Caco-2 (cell line): ENCODE results near the gene KDM3B. TPM values are rescaled to one million over a fixed set of nuclear protein-coding genes. Genes with fewer than 3 reads are reported as not detected.
A peak's percentile ranks its signal among the peaks of the same experiment; 100 is the strongest.

Experiments
- BruUV-seq: library from RNA; stranded (reverse); fragments of 400-500 nt; replicated peaks from 2 replicates; lab custom pipeline; 2021; lab: Mats Ljungman, UMichigan
- CTCF ChIA-PET: fragments of 300-600 bp; sonication (Branson Sonifier 250); formaldehyde crosslinking; loops from one replicate; lab custom pipeline; 2022; ENCODE audit warnings: antibody characterized with exemption; lab: Charles Lee
- POLR2A ChIA-PET: fragments of 300-600 bp; sonication (Branson Sonifier 250); formaldehyde crosslinking; loops from one replicate; lab custom pipeline; 2022; ENCODE audit warnings: antibody characterized with exemption; lab: Charles Lee
- DNase-seq, 2 experiments: peaks; one replicate each; pipeline versions ENCODE4 v3.0.0 to v3.0.0-alpha.2; 2020 to 2022
- H3K27me3 ChIP-seq: replicated peaks from 2 replicates; pipeline ENCODE4 v1.6.0; 2011; ENCODE audit warnings: low read length; ENCODE audit not compliant: control insufficient read depth, insufficient read depth
- H3K36me3 ChIP-seq: 2 replicates; pipeline ENCODE4 v1.5.1; 2011; ENCODE audit warnings: low read length; ENCODE audit not compliant: control insufficient read depth, insufficient read depth
- H3K4me1 ChIP-seq: fragments of 250-450 bp; sonication (Bioruptor Pico); 2 replicates; pipeline ENCODE4 v1.5.1; 2020; ENCODE audit warnings: mild to moderate bottlenecking
- H3K4me3 ChIP-seq: 2 replicates; pipeline ENCODE4 v1.5.1; 2011; ENCODE audit warnings: low read depth, mild to moderate bottlenecking, control low read depth, low read length
- H3K9me3 ChIP-seq: fragments of 250-450 bp; sonication (Bioruptor Pico); 2 replicates; pipeline ENCODE4 v1.5.1; 2020; ENCODE audit warnings: mild to moderate bottlenecking, moderate library complexity
- H3K27ac Mint-ChIP-seq: one replicate; pipeline ENCODE4 v1.8.0; 2022; ENCODE audit warnings: mixed read lengths; ENCODE audit not compliant: unreplicated experiment
- H3K27me3 Mint-ChIP-seq: one replicate; pipeline ENCODE4 v1.8.0; 2022; ENCODE audit warnings: mixed read lengths; ENCODE audit not compliant: insufficient read depth, unreplicated experiment
- H3K36me3 Mint-ChIP-seq: one replicate; pipeline ENCODE4 v1.8.0; 2022; ENCODE audit warnings: mild to moderate bottlenecking, mixed read lengths; ENCODE audit not compliant: insufficient read depth, unreplicated experiment
- H3K4me1 Mint-ChIP-seq: one replicate; pipeline ENCODE4 v1.8.0; 2022; ENCODE audit warnings: low read depth, mixed read lengths; ENCODE audit not compliant: unreplicated experiment
- H3K4me3 Mint-ChIP-seq: one replicate; pipeline ENCODE4 v1.8.0; 2022; ENCODE audit warnings: mild to moderate bottlenecking, moderate library complexity, mixed read lengths; ENCODE audit not compliant: unreplicated experiment
- H3K9me3 Mint-ChIP-seq: one replicate; pipeline ENCODE4 v1.8.0; 2022; ENCODE audit warnings: mixed read lengths; ENCODE audit not compliant: unreplicated experiment
- intact Hi-C: fragments of 100-400 bp; cut with micrococcal nuclease; formaldehyde crosslinking; loops from one replicate; pipeline ENCODE4 v1.10.0; 2022; ENCODE audit not compliant: unreplicated experiment
- total RNA-seq: library from RNA; stranded (reverse); gene quantifications from 2 replicates; pipeline ENCODE4 v1.2.3, GENCODE V29; 2022
- TF ChIP-seq, protein P1 (sequence below), 2 experiments: fragments of 200-600 bp in 1 of 2; IDR thresholded peaks; 1 replicate in 1 of 2; 2 replicates in 1 of 2; pipeline versions ENCODE4 v1.5.1 to v1.8.0; 2011 to 2022; ENCODE audit warnings: antibody characterized with exemption in 1 of 2, control low read depth in 1 of 2, inconsistent platforms in 1 of 2, low read depth in 1 of 2, low read length in 1 of 2, mild to moderate bottlenecking in 1 of 2, moderate library complexity in 1 of 2; ENCODE audit not compliant: insufficient read depth in 1 of 2, severe bottlenecking in 1 of 2, unreplicated experiment in 1 of 2

KDM3B gene
- total RNA-seq, 1 experiment from 2014 or later, result 71.8 TPM

DNA sequence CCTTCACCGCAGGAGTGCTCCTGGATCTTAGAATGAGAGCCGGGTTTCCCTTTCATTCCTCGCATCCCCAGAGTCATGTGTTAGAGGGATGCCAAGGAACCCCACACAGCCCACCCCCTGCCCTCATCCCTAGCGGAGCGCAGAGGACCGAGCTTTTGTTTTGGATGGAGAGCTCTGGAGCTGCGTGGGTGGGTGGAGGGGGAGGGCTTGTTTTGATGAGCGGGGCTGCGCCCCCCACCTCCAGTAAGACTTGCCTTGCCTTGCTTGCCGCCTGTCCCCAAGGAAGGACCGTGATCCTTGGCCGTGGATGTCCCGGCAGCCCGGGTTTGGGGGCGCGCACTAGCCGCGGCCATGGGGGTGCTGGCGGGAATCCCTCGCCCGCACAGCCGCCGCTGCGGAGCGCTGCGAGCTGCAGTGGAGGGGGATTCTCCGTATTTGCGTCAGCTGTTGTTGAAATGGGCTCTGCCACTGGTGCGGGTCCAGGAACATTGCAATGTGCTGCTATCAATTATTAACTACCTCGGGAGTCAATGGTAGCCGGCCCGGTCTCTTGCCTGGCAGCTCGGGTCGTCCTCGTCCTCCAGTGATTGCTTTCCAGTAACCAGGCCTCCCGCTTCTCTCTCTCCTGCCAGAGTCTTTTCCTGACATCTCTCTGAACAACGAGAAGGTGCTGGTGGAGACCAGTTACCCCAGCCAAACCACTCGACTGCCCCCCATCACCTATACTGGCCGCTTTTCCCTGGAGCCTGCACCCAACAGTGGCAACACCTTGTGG, 113.8 kb downstream of the KDM3B start:
- no peaks in the 10 kb centered on the region for H3K9me3 Mint-ChIP-seq
- peak; percentile 64 to 69 for DNase-seq
- Histone ChIP-seq H3K27me3 (no peaks in the 10 kb centered on the region), H3K36me3 (peaks cover 9% of the 10 kb centered on the region), H3K9me3 (no peaks in the 10 kb centered on the region), H3K4me1 (no peaks in the 10 kb centered on the region; the same call in none of the 2 replicates), H3K4me3 (peak overlapping the region; percentile 92)
- TF ChIP-seq, protein P1, sequence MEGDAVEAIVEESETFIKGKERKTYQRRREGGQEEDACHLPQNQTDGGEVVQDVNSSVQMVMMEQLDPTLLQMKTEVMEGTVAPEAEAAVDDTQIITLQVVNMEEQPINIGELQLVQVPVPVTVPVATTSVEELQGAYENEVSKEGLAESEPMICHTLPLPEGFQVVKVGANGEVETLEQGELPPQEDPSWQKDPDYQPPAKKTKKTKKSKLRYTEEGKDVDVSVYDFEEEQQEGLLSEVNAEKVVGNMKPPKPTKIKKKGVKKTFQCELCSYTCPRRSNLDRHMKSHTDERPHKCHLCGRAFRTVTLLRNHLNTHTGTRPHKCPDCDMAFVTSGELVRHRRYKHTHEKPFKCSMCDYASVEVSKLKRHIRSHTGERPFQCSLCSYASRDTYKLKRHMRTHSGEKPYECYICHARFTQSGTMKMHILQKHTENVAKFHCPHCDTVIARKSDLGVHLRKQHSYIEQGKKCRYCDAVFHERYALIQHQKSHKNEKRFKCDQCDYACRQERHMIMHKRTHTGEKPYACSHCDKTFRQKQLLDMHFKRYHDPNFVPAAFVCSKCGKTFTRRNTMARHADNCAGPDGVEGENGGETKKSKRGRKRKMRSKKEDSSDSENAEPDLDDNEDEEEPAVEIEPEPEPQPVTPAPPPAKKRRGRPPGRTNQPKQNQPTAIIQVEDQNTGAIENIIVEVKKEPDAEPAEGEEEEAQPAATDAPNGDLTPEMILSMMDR (IDR thresholded peaks at IDR 0.05; ENCODE audit: insufficient read depth in 1 of 2, low read depth in 1 of 2, low read length in 1 of 2, severe bottlenecking in 1 of 2, unreplicated experiment in 1 of 2), result no peak
- ChIA-PET CTCF (interaction anchor here (0.6 to 2.2 kb wide), 3 partner anchors 17 to 37 kb away, joined by 3 to 8 read pairs (median 3); no protein-coding TSS in a partner anchor), POLR2A (interaction anchor here (0.6 to 2.6 kb wide), 9 partner anchors 17 to 973 kb away, joined by 3 to 42 read pairs (median 6); partner anchors contain the start of genes DNAJC18, ETF1 and HSPA9)
- H3K4me3 Mint-ChIP-seq, result peak overlapping the region; percentile 73
- H3K4me1 Mint-ChIP-seq, result peaks cover 32% of the 10 kb centered on the region
- no TSS peak for BruUV-seq
- H3K27me3 Mint-ChIP-seq, result peaks cover 6% of the 10 kb centered on the region
- intact Hi-C loops, result no loop called here
- H3K36me3 Mint-ChIP-seq, result peaks cover 76% of the 10 kb centered on the region
- H3K27ac Mint-ChIP-seq, result peak overlapping the region; percentile 96

DNA sequence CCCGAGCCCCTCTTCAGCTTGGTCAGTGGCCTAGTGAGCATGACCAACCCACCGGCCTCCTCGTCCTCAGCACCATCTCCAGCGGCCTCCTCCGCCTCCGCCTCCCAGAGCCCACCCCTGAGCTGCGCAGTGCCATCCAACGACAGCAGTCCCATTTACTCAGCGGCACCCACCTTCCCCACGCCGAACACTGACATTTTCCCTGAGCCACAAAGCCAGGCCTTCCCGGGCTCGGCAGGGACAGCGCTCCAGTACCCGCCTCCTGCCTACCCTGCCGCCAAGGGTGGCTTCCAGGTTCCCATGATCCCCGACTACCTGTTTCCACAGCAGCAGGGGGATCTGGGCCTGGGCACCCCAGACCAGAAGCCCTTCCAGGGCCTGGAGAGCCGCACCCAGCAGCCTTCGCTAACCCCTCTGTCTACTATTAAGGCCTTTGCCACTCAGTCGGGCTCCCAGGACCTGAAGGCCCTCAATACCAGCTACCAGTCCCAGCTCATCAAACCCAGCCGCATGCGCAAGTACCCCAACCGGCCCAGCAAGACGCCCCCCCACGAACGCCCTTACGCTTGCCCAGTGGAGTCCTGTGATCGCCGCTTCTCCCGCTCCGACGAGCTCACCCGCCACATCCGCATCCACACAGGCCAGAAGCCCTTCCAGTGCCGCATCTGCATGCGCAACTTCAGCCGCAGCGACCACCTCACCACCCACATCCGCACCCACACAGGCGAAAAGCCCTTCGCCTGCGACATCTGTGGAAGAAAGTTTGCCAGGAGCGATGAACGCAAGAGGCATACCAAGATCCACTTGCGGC, 114.6 kb downstream of the KDM3B start:
- no peaks in the 10 kb centered on the region for H3K9me3 ChIP-seq
- H3K36me3 Mint-ChIP-seq, result peaks cover 84% of the 10 kb centered on the region
- peak overlapping the region; percentile 92 for H3K4me3 ChIP-seq
- intact Hi-C loops, result no loop called here
- peaks cover 9% of the 10 kb centered on the region for H3K36me3 ChIP-seq
- BruUV-seq, result no TSS peak
- no peaks in the 10 kb centered on the region for H3K27me3 ChIP-seq
- CTCF ChIA-PET, result interaction anchor here (1.2 to 2.2 kb wide), 2 partner anchors 20 to 37 kb away, joined by 3 to 8 read pairs; no protein-coding TSS in a partner anchor
- TF ChIP-seq, protein P1 (IDR thresholded peaks at IDR 0.05; ENCODE audit: insufficient read depth in 1 of 2, low read depth in 1 of 2, low read length in 1 of 2, severe bottlenecking in 1 of 2, unreplicated experiment in 1 of 2), result no peak
- POLR2A ChIA-PET, result interaction anchor here (0.9 to 2.6 kb wide), 3 partner anchors 18 to 76 kb away, joined by 3 to 42 read pairs (median 14); partner anchors contain the start of gene ETF1
- H3K4me1 Mint-ChIP-seq, result peaks cover 36% of the 10 kb centered on the region
- peak overlapping the region; percentile 96 for H3K27ac Mint-ChIP-seq
- H3K27me3 Mint-ChIP-seq, result peaks cover 6% of the 10 kb centered on the region
- no peaks in the 10 kb centered on the region for H3K9me3 Mint-ChIP-seq
- peak; percentile 54 for DNase-seq
- H3K4me3 Mint-ChIP-seq, result peak overlapping the region; percentile 73
- peaks cover 4% of the 10 kb centered on the region for H3K4me1 ChIP-seq

DNA sequence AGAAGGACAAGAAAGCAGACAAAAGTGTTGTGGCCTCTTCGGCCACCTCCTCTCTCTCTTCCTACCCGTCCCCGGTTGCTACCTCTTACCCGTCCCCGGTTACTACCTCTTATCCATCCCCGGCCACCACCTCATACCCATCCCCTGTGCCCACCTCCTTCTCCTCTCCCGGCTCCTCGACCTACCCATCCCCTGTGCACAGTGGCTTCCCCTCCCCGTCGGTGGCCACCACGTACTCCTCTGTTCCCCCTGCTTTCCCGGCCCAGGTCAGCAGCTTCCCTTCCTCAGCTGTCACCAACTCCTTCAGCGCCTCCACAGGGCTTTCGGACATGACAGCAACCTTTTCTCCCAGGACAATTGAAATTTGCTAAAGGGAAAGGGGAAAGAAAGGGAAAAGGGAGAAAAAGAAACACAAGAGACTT, 115.2 kb downstream of the KDM3B start:
- Histone ChIP-seq H3K36me3 (peaks cover 9% of the 10 kb centered on the region), H3K4me3 (peak overlapping the region; percentile 92), H3K9me3 (no peaks in the 10 kb centered on the region), H3K27me3 (no peaks in the 10 kb centered on the region), H3K4me1 (peaks cover 9% of the 10 kb centered on the region)
- H3K4me3 Mint-ChIP-seq, result peak overlapping the region; percentile 73
- H3K36me3 Mint-ChIP-seq, result peaks cover 91% of the 10 kb centered on the region
- ChIA-PET CTCF (interaction anchor here (2.2 kb wide), 1 partner anchor 36 kb away, joined by 8 read pairs; no protein-coding TSS in a partner anchor), POLR2A (no interaction called here)
- H3K4me1 Mint-ChIP-seq, result peaks cover 42% of the 10 kb centered on the region
- TF ChIP-seq, protein P1 (IDR thresholded peaks at IDR 0.05; ENCODE audit: insufficient read depth in 1 of 2, low read depth in 1 of 2, low read length in 1 of 2, severe bottlenecking in 1 of 2, unreplicated experiment in 1 of 2), result no peak
- H3K27me3 Mint-ChIP-seq, result peaks cover 6% of the 10 kb centered on the region
- intact Hi-C loops, result no loop called here
- DNase-seq, result peak; percentile 52 to 56
- peak overlapping the region; percentile 96 for H3K27ac Mint-ChIP-seq
- BruUV-seq, result TSS peak; percentile 33
- no peaks in the 10 kb centered on the region for H3K9me3 Mint-ChIP-seq
